Measurements from ENCODE around the gene ADAT3.

The ADAT3 gene

DNA sequence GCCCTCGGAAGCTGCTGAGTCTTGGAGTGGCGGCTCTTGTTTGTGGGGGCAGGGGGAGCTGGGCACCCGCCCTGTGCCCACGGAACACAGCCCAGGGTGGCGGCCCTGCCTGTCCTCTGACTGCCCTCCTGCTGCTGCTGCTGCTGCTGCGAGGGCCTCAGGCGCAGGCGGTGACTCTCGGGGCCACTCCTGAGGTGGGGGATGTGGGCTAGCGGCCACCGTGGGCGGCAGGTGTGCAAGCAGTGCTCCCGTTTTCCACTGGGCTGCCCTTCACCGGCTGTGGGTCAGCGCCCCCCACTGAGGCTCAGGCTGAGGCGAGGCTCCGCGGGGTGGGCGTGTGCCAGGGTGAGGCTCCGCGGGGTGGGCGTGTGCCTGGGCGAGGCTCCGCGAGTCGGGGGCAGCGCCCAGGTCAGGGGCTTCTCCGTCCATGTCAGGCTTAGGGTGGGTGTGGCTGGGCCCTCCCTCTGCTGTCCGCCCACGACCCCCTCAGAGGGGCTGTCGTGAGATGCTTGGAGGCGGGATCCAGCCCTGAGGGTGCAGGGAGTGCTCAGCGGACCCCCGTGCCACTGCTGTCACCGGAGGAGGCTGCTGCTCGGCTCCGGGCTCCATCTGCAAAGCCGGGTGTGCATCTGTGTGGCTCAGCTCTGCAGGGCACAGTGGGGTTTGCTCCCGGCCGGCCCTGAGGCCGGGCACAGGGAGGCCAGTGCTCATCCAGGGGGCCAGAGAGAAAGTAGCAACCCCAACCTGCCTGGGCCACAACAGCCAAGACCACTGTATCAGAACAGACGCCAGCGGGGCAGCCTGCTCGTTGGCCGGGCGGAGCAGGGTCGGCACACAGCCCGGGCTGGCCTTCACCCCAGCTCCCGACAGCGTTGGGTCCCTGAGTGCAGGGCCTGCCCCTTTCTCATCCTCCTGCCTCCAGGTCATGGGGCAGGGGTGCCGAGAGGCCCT, 50.2 kb downstream of the ADAT3 start:
- in situ Hi-C loops (cut with MboI; ENCODE audit: low sequenced_read_pairs): no loop called here

DNA sequence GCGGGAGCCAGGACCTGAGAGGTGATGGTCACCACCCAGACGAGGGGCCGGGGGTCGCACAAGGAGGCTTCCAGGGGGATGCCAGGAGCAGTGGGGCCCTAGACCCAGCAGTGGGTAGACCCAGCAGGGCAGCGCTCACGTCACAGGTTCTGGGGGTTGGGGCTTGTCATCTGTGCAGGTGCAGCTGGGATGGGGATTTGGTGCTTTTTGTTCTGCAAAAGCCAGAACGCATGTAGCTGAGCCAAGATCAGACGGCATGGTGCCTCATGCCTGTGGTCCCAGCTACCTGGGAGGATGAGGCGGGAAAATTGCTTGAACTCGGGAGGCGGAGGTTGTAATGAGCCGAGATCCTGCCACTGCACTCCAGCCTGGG, 50.9 kb downstream of the ADAT3 start:
- in situ Hi-C loops (cut with MboI; ENCODE audit: low sequenced_read_pairs): no loop called here

DNA sequence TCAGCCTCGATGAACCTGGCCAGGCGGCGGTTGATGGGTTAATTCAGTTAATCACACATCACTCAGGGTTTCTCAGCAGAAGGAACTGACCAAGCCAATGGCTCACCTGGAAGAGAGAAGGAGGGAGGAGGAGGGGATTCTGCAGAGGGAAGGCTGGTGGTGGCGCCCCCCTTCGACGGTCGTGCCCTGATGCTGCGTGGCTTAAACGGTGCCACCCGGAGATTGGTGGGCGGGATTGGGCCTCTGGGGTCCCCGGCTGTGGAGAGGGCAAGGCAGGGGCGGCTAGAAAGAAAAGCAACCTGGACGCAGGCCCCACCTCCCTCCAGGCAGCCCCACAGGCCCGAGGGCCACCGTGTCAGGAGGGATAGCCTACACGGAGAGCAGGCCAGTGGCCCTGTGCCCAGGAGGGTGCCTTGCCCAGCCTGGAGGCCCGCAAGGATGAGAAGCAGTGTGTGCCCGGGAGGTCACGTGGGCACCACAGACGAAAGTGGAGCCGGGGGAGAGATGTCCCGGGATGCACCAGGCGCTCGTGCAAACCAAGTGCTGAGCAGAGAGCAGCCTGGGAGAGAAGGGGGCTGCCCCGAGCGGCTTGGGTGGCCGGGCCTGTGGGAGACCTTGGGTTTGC, 51.8 kb downstream of the ADAT3 start:
- in situ Hi-C loops (cut with MboI; ENCODE audit: low sequenced_read_pairs): no loop called here

- in situ Hi-C loops (cut with MboI; ENCODE audit: low sequenced_read_pairs): no loop called here
Measured at GRCh38 chr19:1957562-1958248, 52.5 kb downstream of the ADAT3 start.

GRCh38 chr19:1959928-1960589, 54.9 kb downstream of the ADAT3 start:
- in situ Hi-C loops (cut with MboI; ENCODE audit: low sequenced_read_pairs): no loop called here

DNA sequence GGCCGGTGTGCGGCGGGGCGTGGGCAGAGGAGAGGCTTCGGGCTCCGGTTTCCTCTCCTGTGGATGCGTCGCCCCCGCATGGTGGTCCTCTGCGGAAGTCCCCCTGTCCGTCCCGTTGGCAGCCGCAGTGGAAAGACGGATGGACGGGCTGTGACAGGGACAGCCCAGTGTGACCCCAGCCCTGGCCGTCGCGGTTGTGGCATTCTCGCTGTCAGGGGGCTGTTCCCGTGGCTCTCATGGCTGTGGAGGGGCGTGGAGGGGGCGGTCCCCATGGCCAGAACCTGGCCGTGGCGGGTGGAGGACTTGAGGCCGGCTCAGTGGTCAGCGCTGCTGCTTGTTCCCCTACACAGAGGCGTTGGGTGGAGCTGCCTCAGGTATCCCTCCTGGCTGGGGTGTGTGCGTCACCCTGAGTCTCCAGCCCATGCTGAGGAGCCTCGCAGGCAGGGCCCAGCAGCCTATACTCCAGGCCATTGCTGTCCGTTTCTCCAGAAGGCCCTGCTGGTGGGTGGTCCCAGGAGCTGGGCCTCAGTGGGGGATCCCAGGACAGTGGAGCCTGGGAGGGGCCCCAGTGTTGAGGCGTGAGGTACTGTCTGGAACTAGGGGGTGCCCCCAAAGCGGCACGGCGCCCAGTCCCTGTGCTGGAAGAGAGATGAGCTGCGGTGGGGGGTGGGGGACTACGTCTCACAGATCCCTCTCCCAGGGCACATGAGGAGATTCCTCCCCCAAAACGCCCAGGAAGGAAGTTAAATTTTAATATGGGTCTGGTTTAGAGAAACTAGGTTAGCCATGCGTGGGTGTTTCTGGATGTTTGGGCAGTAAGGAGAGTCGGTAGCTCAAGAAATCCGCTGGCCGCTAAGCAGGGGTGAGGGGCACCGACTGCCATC, 56.0 kb downstream of the ADAT3 start:
- in situ Hi-C loops (cut with MboI; ENCODE audit: low sequenced_read_pairs): no loop called here

- in situ Hi-C loops (cut with MboI; ENCODE audit: low sequenced_read_pairs): no loop called here
Measured at GRCh38 chr19:1962674-1963073, 57.5 kb downstream of the ADAT3 start.

Measured in HL-60/S4 treated with phorbol 12-myristate 13-acetate at 8.2 ng/mL for 4 days and 3 days (cell line).